ENCODE data around the gene CDCA4. TPM values are rescaled to one million over a fixed set of nuclear protein-coding genes. Genes with fewer than 3 reads are reported as not detected.

The CDCA4 gene
- total RNA-seq, 2 donors from 2014 or later = 46.6 to 65.1 TPM

DNA sequence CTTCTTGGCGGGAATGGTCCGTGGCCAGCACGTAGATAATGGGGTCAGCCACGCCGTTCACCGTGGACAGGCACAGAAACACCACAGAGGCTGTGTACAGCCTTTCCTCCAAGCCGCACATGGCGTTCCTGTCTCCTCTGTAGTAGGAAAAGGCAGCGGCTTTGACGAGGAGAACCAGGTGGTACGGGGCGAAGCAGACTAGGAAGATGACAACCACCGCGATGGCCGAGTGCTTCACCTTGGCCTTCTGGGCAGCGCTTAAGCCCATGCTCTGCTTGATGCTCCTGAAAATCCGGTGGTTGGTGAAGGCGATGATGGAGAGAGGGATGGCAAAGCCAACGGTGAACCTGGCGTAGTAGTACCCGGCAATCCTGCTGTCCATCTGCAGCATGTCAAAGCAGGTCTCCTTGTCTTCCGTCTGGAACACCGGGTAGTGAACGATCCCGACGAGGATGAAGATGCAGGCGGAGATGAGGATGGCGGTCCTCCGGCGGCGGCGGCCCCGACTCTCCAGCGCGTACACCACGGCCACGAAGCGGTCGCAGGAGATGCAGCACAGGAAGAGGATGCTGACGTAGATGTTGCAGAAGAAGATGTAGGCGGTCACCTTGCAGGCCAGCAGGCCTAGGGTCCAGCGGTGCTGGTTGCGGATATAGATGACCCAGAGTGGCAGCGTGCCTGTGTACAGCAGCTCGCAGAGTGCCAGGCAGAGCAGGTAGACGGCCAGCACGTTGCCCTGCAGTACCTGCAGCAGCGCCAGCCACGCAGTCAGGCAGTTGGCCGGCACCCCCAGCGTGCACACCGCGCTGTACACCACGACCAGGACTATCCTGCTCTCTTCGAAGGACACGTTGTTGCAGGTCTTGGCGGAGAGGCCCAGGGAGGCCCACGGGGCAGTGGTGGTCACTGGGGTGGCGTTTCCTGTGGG lies 30.6 kb upstream of the CDCA4 start:
- Mint-ChIP-seq H3K9me3 (no peaks in the 10 kb centered on the region), H3K36me3 (ENCODE audit: low read depth) (no peaks in the 10 kb centered on the region)

DNA sequence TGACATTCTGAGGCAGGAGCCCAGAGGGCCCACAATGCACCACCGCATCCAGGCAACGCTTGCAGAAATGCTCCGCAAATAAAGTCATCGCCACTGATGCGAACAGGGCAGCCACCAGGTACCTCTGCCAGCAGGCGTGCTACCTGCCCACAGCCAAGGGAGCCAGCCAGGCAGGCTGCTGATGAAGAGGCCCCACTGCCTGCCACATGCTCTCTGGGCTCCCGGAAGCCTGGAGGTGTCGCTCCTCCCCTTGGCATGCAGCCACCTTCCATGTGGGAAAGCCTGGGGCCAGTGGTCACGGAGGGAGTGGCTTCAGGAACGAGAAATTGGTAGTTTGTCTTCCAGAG lies 29.6 kb upstream of the CDCA4 start:
- DNase-seq = no peak

More for the DNA sequence above, 30.6 kb upstream of the CDCA4 start:
- Histone ChIP-seq H3K9me3 (ENCODE audit: control insufficient read depth, low read length) (no peaks in the 10 kb centered on the region), H3K36me3 (ENCODE audit: control insufficient read depth, insufficient read depth, low read length) (no peaks in the 10 kb centered on the region), H3K4me1 (ENCODE audit: control insufficient read depth, insufficient read depth, low read length) (no peaks in the 10 kb centered on the region), H3K27ac (ENCODE audit: low read depth, low read length) (no peak overlapping the region), H3K27me3 (ENCODE audit: control insufficient read depth, insufficient read depth, low read length, poor library complexity, severe bottlenecking) (no peaks in the 10 kb centered on the region), H3K9ac (ENCODE audit: extremely low read depth, low read length, poor library complexity, severe bottlenecking) (no peak overlapping the region), H3K4me3 (ENCODE audit: low read length) (no peak overlapping the region)
- no peak for TF ChIP-seq CTCF (conservative IDR thresholded peaks at IDR 0.05)
- Mint-ChIP-seq H3K27me3 (ENCODE audit: insufficient read depth) (no peaks in the 10 kb centered on the region), H3K27ac (no peak overlapping the region), H3K4me1 (no peaks in the 10 kb centered on the region), H3K4me3 (no peak overlapping the region)
- no peak for DNase-seq
- 92 to 97% methylated on average over 47 to 59 of the region's 59 CpGs for WGBS, 2 experiments (ENCODE audit: insufficient coverage in 1 of 2, insufficient read length in 1 of 2)

More for the DNA sequence above, 29.6 kb upstream of the CDCA4 start:
- H3K27ac ChIP-seq (ENCODE audit: low read depth, low read length) = no peak overlapping the region
- no peaks in the 10 kb centered on the region for H3K4me1 ChIP-seq (ENCODE audit: control insufficient read depth, insufficient read depth, low read length)
- H3K4me1 Mint-ChIP-seq = no peaks in the 10 kb centered on the region
- no peaks in the 10 kb centered on the region for H3K36me3 ChIP-seq (ENCODE audit: control insufficient read depth, insufficient read depth, low read length)
- no peaks in the 10 kb centered on the region for H3K9me3 Mint-ChIP-seq
- no peaks in the 10 kb centered on the region for H3K36me3 Mint-ChIP-seq (ENCODE audit: low read depth)
- no peak overlapping the region for H3K4me3 Mint-ChIP-seq
- H3K27me3 Mint-ChIP-seq (ENCODE audit: insufficient read depth) = no peaks in the 10 kb centered on the region
- no peaks in the 10 kb centered on the region for H3K27me3 ChIP-seq (ENCODE audit: control insufficient read depth, insufficient read depth, low read length, poor library complexity, severe bottlenecking)
- H3K9ac ChIP-seq (ENCODE audit: extremely low read depth, low read length, poor library complexity, severe bottlenecking) = no peak overlapping the region
- 90 to 97% methylated on average over 8 to 10 of the region's 10 CpGs for WGBS, 2 experiments (ENCODE audit: insufficient coverage in 1 of 2, insufficient read length in 1 of 2)
- no peak overlapping the region for H3K4me3 ChIP-seq (ENCODE audit: low read length)
- TF ChIP-seq CTCF (conservative IDR thresholded peaks at IDR 0.05) = no peak
- no peak overlapping the region for H3K27ac Mint-ChIP-seq
- H3K9me3 ChIP-seq (ENCODE audit: control insufficient read depth, low read length) = no peaks in the 10 kb centered on the region

Data from endodermal cell (in vitro differentiated cells).